OCI-LY7 (cell line): ENCODE data around the gene RBBP5. TPM values are rescaled to one million over a fixed set of nuclear protein-coding genes. Genes with fewer than 3 reads are reported as not detected.

Source experiments
- BruUV-seq: library from RNA; stranded (reverse); fragments of 400-500 nt; replicated peaks from 2 replicates; lab custom pipeline; 2021; lab: Mats Ljungman, UMichigan
- CTCF ChIA-PET: fragments of 300-600 bp; sonication (Branson Sonifier 250); formaldehyde crosslinking; loops from one replicate; lab custom pipeline; 2022; ENCODE audit warnings: antibody characterized with exemption; ENCODE audit not compliant: unreplicated experiment; lab: Charles Lee
- POLR2A ChIA-PET: fragments of 300-600 bp; sonication (Branson Sonifier 250); formaldehyde crosslinking; loops from one replicate; lab custom pipeline; 2022; ENCODE audit warnings: antibody characterized with exemption; lab: Charles Lee
- DNase-seq: peaks from one replicate; pipeline ENCODE4 v3.0.0-alpha.2; 2015; ENCODE audit warnings: low spot score
- H2AFZ ChIP-seq: fragments of 200-600 bp; sonication (generic), shearing (Covaris generic); 2 replicates; pipeline ENCODE4 v1.6.1; 2014; ENCODE audit warnings: mild to moderate bottlenecking, antibody characterized with exemption, low read length, moderate library complexity
- H3K27ac ChIP-seq: fragments of 200-600 bp; sonication (generic); 2 replicates; pipeline ENCODE4 v1.5.1; 2014; ENCODE audit warnings: mixed run types, low read depth, mild to moderate bottlenecking, moderate library complexity, low read length, inconsistent platforms; ENCODE audit not compliant: poor library complexity, severe bottlenecking
- H3K36me3 ChIP-seq: fragments of 200-600 bp; sonication (generic); 2 replicates; pipeline ENCODE4 v1.6.1; 2014; ENCODE audit warnings: mild to moderate bottlenecking, antibody characterized with exemption, low read length, moderate library complexity, mixed read lengths; ENCODE audit not compliant: insufficient read depth
- H3K4me1 ChIP-seq: fragments of 200-600 bp; sonication (generic); 2 replicates; pipeline ENCODE4 v1.5.1; 2014; ENCODE audit warnings: mild to moderate bottlenecking, low read length; ENCODE audit not compliant: insufficient read depth, poor library complexity, severe bottlenecking
- H3K4me2 ChIP-seq: fragments of 200-600 bp; sonication (generic); 2 replicates; pipeline ENCODE4 v1.6.1; 2014; ENCODE audit warnings: mild to moderate bottlenecking, low read length
- H3K4me3 ChIP-seq: fragments of 200-600 bp; sonication (generic); 2 replicates; pipeline ENCODE4 v1.5.1; 2014; ENCODE audit warnings: mild to moderate bottlenecking, low read depth, low read length; ENCODE audit not compliant: poor library complexity, severe bottlenecking
- H3K79me2 ChIP-seq: fragments of 200-600 bp; sonication (generic); 2 replicates; pipeline ENCODE4 v1.6.1; 2016; ENCODE audit warnings: low read depth, mild to moderate bottlenecking, low read length, moderate library complexity, mixed read lengths; ENCODE audit not compliant: insufficient read depth
- H3K9me2 ChIP-seq: fragments of 200-600 bp; sonication (generic); 2 replicates; pipeline ENCODE4 v1.6.1; 2016; ENCODE audit warnings: mild to moderate bottlenecking, low read length, mixed read lengths; ENCODE audit not compliant: insufficient read depth
- H3K9me3 ChIP-seq: fragments of 200-600 bp; sonication (generic); 2 replicates; pipeline ENCODE4 v1.6.1; 2014; ENCODE audit warnings: mild to moderate bottlenecking, mixed run types, low read length, mixed read lengths
- H4K20me1 ChIP-seq: fragments of 200-600 bp; sonication (generic); 2 replicates; pipeline ENCODE4 v1.6.1; 2014; ENCODE audit warnings: mild to moderate bottlenecking, antibody characterized with exemption, low read length, moderate library complexity, mixed read lengths; ENCODE audit not compliant: insufficient read depth
- CTCF ChIP-seq: fragments of 200-600 bp; sonication (generic); conservative IDR thresholded peaks from 2 replicates; pipeline ENCODE4 v1.5.1; 2014; ENCODE audit warnings: mild to moderate bottlenecking, antibody characterized with exemption, low read length, moderate library complexity, mixed read lengths
- EZH2phosphoT487 ChIP-seq: fragments of 200-600 bp; sonication (generic); IDR thresholded peaks from 2 replicates; pipeline ENCODE4 v1.6.1; 2018; ENCODE audit warnings: low read depth, borderline replicate concordance, mild to moderate bottlenecking, mixed run types, antibody characterized with exemption, low read length, moderate library complexity, mixed read lengths
- intact Hi-C: fragments of 100-400 bp; cut with micrococcal nuclease; formaldehyde crosslinking; loops from one replicate; pipeline ENCODE4 v1.10.0; 2022; ENCODE audit not compliant: unreplicated experiment
- total RNA-seq, 2 experiments: library from RNA; depleted of rRNA in 1 of 2; stranded (reverse); fragments of >200 nt in 1 of 2; shearing (Covaris generic) in 1 of 2; gene quantifications; 2 replicates each; pipeline ENCODE4 v1.2.3, GENCODE V29; 2014 to 2022

RBBP5 gene
- total RNA-seq, 2 experiments from 2014 or later, result 11.9 to 17.4 TPM

GRCh38 chr1:205147191-205147835, 25.5 kb upstream of the RBBP5 start:
- no peak for DNase-seq
- H4K20me1 ChIP-seq, result no peaks in the 10 kb centered on the region
- no peak overlapping the region for H2AFZ ChIP-seq
- H3K9me3 ChIP-seq, result no peaks in the 10 kb centered on the region
- ChIA-PET POLR2A (interaction anchor here (0.5 to 1.0 kb wide), 5 partner anchors 13 to 75 kb away, joined by 3 to 4 read pairs (median 3); no protein-coding TSS in a partner anchor), CTCF (no interaction called here)
- intact Hi-C loops, result loop anchor here (10.0 kb wide), 1 partner anchor 1183 kb away; no protein-coding TSS in a partner anchor
- TF ChIP-seq EZH2phosphoT487 (no peak), CTCF (no peak)
- no peak overlapping the region for H3K4me3 ChIP-seq
- peaks cover 8% of the 10 kb centered on the region; the same call in 1 of the 2 replicates for H3K36me3 ChIP-seq
- no peaks in the 10 kb centered on the region for H3K79me2 ChIP-seq
- no peak overlapping the region for H3K27ac ChIP-seq
- BruUV-seq, result no TSS peak
- no peaks in the 10 kb centered on the region for H3K9me2 ChIP-seq
- no peaks in the 10 kb centered on the region for H3K4me1 ChIP-seq
- no peak overlapping the region for H3K4me2 ChIP-seq

GRCh38 chr1:205144751-205145150, 23.0 kb upstream of the RBBP5 start:
- H3K36me3 ChIP-seq, result peaks cover 8% of the 10 kb centered on the region; the same call in 1 of the 2 replicates
- intact Hi-C loops, result loop anchor here (10.0 kb wide), 1 partner anchor 1180 kb away; no protein-coding TSS in a partner anchor
- H3K4me1 ChIP-seq, result peaks cover 4% of the 10 kb centered on the region
- no peak overlapping the region for H3K4me3 ChIP-seq
- no TSS peak for BruUV-seq
- no peaks in the 10 kb centered on the region for H3K9me3 ChIP-seq
- H3K27ac ChIP-seq, result no peak overlapping the region
- no peak for TF ChIP-seq CTCF
- TF ChIP-seq EZH2phosphoT487, result no peak
- H3K79me2 ChIP-seq, result no peaks in the 10 kb centered on the region
- H3K9me2 ChIP-seq, result no peaks in the 10 kb centered on the region
- ChIA-PET POLR2A (no interaction called here), CTCF (no interaction called here)
- no peaks in the 10 kb centered on the region for H4K20me1 ChIP-seq
- DNase-seq, result no peak
- no peak overlapping the region for H2AFZ ChIP-seq
- no peak overlapping the region for H3K4me2 ChIP-seq
